ENCODE measurements around the gene FGFR3. TPM values are rescaled to one million over a fixed set of nuclear protein-coding genes. Genes with fewer than 3 reads are reported as not detected.
A peak's percentile ranks its signal among the peaks of the same experiment; 100 is the strongest.

FGFR3 gene
- total RNA-seq, 1 donor from 2014 or later: 14.7 TPM

DNA sequence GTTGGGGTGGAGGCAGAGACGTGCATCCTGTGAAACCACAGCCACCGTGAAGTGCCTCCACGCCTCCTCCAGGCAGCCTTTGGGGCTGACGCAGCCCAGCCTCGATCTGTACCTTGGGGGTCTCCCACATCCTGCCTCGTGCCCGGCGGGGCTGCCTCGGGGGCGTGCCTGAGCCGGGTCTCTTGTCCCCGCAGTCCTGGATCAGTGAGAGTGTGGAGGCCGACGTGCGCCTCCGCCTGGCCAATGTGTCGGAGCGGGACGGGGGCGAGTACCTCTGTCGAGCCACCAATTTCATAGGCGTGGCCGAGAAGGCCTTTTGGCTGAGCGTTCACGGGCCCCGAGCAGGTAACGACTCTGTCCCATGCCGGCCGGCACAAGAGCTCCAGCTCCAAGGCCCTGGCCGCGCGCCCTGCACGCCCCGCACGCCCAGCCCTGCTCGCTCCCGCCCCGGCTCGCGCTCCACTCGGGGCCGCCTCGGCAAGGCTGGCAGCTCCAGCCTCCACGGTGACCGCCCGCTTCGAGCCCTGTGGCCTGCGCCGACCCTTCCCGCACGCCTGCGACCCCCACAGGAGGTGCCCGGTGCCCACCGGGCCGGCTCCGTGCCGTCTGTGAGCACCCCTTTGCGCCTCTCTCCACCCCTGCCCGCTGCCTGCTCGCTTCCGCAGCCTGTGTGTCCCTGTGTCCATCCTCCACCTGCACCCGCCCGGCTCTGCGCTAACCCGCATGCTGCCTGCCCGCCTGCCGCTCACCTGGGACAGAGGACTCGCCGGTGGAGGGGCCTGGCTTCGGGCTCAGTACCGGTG is 9.8 kb downstream of the FGFR3 start:
- DNase-seq: no peak

DNA sequence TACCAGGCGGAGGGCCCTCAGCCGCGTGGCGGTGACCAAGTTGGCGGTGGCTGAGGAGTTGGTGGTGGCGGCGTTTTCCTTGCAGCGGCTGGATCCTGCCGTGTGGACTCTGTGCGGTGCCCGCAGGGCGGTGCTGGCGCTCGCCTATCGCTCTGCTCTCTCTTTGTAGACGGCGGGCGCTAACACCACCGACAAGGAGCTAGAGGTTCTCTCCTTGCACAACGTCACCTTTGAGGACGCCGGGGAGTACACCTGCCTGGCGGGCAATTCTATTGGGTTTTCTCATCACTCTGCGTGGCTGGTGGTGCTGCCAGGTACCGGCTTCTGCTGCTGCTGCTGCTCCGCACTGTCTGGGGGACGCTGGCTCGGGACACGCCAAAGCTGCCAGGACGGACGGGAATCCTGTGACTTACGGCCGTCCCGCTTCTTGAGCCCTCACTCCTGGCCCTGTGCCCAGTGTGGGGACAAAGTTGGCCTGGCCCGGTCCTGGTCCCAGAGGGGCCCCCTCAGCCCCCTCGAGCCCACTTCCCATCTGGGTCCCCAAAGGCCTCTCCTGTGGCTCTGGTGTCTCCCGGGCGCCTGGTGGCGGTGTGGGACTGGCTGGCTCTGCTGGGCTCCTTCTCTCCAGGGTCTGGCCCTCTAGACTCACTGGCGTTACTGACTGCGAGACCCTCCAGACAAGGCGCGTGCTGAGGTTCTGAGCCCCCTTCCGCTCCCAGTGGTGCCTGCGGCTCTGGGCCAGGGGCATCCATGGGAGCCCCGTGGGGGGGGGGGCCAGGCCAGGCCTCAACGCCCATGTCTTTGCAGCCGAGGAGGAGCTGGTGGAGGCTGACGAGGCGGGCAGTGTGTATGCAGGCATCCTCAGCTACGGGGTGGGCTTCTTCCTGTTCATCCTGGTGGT is 10.7 kb downstream of the FGFR3 start:
- DNase-seq: no peak

DNA sequence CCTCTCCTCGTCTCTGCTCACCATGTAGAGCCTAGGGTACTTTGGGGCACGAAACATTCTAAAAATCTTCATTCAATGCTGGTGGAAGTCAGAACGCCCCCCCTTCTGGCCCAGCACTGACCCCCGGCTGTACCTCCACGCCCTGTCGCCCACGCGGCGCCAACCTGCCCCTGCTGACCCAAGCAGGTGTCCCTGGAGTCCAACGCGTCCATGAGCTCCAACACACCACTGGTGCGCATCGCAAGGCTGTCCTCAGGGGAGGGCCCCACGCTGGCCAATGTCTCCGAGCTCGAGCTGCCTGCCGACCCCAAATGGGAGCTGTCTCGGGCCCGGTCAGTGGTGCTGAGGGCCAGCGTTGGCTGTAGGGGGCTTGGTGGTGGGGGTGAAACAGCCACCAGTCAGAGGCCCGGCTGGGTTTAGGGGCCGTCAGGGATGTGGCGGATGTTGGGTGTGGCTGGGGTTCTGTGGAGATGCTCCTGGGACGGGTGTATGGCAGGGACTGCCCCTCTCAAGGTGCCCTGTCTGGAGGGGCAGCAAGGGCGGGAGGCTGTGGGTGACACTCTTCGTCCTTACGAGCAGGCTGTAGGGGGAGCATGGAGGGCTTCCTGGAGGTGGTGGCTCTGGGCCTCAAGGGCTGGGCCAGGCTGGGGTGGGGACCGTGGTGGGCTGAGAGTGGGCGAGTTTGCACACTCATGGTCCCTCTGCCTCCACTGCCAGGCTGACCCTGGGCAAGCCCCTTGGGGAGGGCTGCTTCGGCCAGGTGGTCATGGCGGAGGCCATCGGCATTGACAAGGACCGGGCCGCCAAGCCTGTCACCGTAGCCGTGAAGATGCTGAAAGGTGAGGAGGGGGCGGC is 11.8 kb downstream of the FGFR3 start:
- DNase-seq: no peak

DNA sequence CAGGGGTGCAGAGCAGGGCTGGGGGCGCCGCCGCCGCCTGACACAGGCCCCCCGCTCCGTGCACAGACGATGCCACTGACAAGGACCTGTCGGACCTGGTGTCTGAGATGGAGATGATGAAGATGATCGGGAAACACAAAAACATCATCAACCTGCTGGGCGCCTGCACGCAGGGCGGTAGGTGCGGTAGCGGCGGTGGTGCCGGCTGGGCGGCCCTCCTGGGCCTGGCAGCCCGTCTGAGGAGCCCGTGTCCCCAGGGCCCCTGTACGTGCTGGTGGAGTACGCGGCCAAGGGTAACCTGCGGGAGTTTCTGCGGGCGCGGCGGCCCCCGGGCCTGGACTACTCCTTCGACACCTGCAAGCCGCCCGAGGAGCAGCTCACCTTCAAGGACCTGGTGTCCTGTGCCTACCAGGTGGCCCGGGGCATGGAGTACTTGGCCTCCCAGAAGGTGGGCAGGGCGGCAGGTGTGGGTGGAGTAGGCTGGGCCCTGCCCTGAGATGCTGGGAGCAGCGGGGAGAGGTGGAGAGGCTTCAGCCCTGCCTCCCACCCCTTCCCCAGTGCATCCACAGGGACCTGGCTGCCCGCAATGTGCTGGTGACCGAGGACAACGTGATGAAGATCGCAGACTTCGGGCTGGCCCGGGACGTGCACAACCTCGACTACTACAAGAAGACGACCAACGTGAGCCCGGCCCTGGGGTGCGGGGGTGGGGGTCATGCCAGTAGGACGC is 12.6 kb downstream of the FGFR3 start:
- DNase-seq: no peak

DNA sequence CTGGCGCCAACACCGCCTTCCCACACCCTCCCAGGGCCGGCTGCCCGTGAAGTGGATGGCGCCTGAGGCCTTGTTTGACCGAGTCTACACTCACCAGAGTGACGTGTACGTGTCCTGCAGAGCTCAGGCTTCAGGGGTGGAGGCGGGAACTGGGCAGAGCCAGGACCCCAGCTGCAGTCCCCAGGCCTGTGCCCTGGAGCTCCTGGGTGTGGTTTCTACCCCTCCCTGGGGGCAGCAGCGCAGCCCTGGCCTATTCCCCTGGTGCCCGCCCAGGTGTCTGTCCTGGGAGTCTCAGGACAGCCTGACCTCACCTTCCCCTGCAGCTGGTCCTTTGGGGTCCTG is 13.1 kb downstream of the FGFR3 start:
- no peak for DNase-seq

DNA sequence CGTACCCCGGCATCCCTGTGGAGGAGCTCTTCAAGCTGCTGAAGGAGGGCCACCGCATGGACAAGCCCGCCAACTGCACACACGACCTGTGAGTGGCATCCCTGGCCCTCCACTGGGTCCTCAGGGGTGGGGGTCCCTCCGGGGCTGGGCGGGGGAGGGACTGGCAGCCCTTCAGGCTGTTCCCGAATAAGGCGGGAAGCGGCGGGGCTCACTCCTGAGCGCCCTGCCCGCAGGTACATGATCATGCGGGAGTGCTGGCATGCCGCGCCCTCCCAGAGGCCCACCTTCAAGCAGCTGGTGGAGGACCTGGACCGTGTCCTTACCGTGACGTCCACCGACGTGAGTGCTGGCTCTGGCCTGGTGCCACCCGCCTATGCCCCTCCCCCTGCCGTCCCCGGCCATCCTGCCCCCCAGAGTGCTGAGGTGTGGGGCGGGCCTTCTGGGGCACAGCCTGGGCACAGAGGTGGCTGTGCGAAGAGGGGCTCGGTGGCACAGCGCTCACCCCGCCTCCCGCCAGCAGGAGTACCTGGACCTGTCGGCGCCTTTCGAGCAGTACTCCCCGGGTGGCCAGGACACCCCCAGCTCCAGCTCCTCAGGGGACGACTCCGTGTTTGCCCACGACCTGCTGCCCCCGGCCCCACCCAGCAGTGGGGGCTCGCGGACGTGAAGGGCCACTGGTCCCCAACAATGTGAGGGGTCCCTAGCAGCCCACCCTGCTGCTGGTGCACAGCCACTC is 13.7 kb downstream of the FGFR3 start:
- DNase-seq: no peak

DNA sequence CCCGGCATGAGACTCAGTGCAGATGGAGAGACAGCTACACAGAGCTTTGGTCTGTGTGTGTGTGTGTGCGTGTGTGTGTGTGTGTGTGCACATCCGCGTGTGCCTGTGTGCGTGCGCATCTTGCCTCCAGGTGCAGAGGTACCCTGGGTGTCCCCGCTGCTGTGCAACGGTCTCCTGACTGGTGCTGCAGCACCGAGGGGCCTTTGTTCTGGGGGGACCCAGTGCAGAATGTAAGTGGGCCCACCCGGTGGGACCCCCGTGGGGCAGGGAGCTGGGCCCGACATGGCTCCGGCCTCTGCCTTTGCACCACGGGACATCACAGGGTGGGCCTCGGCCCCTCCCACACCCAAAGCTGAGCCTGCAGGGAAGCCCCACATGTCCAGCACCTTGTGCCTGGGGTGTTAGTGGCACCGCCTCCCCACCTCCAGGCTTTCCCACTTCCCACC is 14.3 kb downstream of the FGFR3 start:
- no peak for DNase-seq

DNA sequence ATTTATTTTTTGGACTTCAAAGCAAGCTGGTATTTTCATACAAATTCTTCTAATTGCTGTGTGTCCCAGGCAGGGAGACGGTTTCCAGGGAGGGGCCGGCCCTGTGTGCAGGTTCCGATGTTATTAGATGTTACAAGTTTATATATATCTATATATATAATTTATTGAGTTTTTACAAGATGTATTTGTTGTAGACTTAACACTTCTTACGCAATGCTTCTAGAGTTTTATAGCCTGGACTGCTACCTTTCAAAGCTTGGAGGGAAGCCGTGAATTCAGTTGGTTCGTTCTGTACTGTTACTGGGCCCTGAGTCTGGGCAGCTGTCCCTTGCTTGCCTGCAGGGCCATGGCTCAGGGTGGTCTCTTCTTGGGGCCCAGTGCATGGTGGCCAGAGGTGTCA is 15.3 kb downstream of the FGFR3 start:
- no peak for DNase-seq

DNA sequence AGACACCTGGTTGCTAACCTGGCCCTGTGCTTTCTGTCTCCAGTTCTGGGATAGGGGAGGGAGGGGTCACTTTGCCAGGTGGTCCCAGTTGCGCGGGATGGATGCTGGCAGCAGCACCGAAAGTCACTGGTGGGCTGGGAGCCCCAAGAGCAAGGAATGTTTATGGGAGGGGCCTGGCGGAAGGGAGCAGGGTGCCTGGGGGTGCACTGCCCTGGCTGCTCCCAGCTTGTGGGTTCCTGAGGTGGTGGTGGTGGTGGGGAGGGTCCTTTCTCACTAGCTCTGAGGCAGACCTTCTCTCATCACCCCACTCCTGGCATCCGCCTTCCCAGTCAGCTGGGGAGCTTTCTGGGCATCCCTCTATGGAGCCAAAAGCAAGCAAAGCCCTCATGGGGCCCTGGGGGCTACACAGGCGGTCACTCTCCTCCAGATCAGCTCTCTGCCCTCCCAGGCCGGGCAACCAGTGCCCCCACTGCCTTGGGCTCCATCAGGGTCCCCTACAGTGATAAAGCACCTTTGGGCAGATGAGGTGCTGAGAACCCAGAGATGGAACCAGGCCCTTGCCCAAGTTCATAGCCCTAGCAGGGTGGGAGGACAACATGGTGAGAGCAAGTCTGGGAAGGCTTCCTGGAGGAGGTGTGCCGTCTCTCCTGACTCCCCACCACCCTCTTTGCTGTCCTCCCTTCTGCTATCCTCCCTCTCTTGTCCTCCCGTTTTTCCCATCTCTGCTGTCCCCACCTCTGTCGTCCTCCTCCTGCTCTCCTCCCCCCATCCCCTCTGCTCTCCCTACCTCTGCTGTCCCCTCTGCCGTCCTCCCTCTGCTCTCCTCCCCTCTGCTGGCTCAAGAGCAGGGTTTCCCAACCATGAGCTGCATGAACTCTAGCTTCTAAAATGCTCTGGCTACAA is 16.0 kb downstream of the FGFR3 start:
- DNase-seq: no peak

DNA sequence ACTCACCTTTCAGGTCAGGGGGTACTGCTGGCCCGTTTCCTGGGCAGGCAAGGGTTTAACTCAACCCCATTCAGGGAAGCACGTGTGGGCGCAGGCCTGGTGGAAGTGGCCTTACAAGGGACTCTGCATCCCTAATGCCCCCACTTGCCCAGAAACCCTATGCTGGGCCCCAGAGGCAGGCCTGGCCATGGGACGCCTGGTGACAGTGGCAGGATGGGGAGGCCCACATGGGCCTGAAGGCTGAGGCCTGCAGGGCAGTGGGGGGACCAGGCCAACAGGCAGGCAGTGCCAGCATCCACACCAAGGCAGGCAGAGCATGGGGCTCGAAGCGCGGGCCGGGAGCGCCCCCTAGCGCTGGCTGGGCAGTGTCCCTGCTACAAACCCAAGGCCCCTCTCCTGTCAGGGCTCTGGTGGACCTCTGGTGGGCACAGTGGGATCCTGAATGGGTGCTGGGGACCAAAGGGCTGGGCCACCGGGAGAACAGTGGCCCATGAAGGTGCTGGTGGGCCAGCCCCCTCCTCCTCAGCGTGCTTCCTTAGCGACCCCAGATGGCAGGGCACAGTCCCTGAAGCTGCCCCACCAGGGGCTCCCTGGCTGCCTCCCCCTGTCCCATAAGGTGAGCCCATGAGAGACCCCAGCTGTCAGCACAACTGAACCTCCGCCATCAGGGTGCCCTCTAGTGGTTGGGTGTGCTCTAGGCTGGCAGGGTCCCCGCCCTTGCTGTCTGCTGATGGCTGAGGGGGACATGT is 16.8 kb downstream of the FGFR3 start:
- DNase-seq: peak; percentile 34

DNA sequence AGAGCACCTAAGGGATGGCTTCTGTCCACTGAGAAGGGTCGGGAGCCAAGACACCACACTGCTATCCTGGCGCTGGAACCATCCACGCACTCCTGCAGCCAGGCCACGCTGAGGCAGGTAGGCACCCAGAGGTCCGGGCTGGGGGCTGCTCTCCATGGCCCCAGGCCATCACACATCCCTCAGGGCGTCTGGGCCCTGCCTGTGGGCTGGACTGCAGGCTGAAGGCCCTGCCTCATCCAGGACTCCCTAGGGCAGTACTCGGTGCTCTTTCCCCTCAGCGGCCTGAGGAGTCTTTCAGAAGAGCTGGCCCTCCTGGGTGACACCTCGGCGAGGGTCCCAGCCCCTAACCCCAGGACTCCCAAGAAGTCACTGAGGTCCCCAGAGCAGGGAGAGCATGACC is 17.7 kb downstream of the FGFR3 start:
- DNase-seq: no peak

DNA sequence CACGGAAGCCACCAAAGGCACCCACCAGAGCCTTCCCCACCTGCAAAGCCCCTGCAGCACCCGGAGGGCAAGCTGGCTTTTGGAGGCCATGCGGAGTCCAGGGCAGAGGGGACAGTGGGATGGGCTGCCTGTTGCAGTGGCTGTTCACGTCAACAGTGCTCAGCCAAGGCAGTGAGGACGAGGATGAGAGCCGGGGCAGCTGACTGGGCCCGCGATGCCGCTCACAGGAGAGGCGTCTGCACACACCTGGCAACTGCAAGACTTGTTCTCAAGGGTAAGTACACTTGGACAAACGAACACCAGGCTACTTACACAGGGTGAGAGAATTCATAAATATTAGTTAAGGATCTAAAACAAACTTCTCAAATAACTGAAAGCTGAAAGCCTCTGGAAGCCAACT is 19.6 kb downstream of the FGFR3 start:
- DNase-seq: no peak

DNA sequence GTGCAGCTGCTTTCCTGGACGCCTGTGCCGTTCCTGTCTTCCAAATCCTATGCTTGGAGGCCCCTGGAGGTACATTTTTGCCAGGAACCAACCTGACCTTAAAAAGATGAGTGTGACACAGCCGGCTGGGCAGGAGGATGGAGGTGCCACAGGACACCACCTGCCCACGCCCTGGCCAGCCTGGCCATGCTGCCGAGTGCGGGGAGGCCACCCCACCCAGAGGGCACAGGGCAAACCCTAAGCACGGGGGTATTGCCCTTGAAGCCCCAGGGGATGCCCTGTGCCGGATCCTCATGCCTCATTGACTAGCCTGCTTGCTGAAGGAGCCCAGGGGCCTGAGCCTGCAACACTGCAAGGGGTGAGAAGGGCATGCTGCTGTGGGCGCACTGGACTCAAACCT is 20.1 kb downstream of the FGFR3 start:
- DNase-seq: no peak

DNA sequence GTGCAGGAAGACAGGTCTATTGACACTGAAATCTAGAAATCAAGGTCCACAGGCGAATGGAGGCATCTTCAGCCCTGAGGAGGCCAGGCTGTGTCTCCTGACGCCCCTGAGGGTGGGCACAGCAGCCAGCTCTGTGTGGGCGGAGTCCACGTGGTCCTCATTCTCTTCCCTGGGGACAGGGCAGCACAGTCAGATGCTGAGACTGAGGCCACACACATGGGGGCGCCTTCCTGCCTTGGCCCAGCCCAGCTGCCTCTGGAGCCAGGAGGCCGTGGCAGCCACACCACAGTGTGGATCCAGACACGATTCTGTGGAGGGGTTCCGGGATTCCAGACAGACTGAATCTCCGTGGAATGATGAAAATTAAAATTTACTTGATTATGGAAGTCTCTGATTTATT is 20.8 kb downstream of the FGFR3 start:
- no peak for DNase-seq

DNA sequence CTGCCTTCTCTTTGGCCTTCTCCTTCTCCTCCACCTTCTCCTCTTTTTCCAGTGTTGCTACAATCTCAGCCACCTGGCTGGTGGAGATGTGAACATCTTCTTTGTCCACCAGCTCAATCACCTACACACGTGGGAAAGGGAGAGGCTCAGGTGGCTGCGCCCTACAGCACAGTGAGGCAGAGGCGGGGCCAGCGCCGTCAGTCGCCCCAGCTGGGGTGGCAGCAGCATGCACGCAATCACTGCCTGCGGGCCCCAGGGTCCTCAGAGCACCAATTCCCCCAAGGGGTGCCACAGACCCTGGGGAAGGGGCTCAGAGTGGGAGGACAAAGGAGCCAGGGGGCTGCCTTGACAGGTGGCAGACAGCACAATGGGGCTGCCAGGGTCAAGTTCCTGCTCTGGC is 21.4 kb downstream of the FGFR3 start:
- no peak for DNase-seq

DNA sequence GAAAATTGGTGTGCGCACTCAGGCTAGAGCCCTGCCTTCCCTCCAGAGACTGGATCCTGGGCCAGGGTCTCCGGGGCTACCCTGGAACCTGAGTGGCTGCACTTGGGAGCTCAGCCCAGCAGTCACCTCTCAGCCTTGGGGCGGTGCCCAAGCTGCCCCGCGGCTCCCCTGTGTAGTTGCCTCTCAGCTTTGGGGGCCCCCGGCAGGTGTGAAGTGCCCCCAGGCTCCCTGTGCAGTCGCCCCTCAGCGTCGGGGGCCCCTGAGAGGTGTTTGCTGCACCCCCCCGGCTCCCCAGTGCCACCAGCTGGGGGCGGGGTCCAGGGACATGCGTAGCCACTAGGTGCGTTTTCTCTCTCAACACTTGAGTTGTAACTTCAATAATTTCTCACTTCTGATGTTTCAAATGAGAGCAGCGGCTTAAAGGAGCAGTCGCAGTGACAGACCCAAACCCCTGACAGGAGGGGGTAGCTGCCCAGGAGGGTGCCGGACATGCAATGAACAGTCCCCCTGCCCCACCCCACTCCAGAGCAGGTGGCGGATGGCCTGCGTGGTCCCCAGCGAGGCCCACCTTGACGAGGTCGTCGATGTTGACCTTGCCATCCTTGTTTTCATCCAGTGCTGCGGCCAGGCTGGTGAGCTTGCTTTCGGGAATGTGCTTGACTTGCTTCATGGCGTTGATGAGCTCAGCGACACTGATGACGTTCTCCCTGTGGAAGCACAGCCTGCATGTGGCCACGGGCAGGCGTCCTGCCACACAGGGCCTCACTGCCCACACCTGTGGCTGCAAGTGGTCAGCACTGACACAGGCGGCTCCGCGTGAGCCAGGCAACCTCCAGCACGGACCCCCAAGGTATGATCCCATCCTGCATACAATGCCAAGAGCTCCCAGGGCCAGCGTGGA is 22.3 kb downstream of the FGFR3 start:
- no peak for DNase-seq

DNA sequence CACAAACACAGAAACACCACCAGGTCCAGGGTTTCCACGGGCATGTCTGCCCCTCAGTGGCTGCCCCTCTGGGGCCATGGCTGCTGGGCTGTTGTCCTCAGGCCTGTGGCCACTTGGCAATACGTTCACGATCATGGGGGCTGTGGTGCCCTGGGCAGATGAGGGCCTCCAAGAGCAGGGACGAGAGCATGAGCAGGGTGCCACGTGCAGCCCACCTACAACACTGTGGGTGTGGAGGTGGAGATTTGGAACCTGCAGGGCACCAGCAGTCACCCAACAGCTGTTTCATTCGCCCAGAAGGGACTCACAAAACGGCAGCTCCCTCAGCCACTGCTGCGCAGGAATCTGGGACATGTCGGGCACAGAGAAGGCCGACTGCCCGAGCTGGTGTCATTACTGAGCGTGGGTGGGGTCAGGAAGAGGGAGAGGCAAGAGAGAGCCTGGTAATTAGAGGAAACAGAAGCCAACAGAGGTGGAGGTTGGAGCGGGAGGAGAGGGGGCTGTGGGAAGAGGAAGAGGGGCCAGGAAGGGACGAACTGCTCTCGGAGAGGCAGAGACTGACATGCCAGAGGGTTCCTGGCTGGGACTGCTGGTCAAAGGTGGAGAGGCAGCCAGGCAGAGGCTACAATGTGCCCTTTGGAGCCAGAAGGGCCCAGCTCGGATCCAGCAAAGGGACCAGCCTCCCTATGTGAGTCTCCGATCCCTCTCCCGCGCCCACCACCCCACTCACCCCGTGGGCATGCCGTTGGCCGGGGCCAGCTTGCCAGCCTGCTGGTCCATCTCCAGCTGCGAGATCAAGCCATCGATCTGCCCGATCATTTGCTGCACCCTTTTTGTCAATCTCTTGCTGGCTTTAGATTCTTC is 23.1 kb downstream of the FGFR3 start:
- no peak for DNase-seq

Data from occipital lobe (tissue), 2 donors.